ENCODE measurements around the gene CHST15.

DNA sequence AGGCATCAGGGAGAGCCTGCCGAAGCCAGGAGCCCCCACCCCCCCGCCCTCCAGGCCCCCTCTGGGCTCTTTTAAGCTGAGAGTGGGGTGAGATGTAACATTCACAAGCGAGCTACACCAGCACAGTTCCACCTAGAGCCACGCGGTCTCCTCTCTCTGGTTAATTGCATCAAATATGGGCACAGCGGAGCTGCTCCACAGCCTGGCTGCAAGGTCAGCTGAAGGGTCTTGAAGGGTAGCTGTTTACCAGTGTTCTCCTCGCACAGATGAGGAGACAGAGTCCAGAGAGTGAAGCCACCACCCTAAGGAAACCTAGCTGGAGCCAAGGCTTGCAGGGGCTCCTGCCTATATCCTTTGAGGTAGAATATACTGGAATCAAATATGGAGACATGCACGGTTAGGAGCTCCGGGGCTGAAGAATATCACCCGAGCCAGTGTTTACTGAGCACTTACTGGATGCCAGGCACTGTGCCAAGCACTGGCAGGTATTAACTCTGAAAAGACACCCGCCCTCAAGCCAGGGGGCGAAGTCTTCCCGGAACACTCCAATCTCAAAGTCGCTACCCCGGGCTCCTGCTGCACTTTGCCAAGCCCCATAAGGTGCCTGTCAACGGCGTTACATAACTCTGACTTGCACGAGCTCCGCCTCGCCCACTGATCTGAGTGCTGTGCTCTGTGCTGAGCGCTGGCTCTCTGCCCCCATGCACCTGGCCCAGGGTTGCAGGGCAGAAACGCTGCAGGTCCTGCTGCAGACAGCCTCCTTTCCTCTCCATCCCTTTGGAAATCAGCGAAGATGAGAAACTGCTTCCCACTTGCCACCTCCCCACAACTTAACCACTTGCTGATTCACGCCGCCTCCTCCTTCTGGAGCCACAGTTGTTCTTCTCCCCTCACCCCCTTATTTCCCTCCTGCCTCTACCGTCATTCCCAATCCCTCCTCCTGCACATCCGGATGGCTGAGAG is 5.4 kb downstream of the CHST15 start:
- TF ChIP-seq, protein P1, sequence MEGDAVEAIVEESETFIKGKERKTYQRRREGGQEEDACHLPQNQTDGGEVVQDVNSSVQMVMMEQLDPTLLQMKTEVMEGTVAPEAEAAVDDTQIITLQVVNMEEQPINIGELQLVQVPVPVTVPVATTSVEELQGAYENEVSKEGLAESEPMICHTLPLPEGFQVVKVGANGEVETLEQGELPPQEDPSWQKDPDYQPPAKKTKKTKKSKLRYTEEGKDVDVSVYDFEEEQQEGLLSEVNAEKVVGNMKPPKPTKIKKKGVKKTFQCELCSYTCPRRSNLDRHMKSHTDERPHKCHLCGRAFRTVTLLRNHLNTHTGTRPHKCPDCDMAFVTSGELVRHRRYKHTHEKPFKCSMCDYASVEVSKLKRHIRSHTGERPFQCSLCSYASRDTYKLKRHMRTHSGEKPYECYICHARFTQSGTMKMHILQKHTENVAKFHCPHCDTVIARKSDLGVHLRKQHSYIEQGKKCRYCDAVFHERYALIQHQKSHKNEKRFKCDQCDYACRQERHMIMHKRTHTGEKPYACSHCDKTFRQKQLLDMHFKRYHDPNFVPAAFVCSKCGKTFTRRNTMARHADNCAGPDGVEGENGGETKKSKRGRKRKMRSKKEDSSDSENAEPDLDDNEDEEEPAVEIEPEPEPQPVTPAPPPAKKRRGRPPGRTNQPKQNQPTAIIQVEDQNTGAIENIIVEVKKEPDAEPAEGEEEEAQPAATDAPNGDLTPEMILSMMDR (conservative IDR thresholded peaks at IDR 0.05; ENCODE audit: low read depth, low read length), result no peak
- TF ChIP-seq RAD21 (IDR thresholded peaks at IDR 0.05; ENCODE audit: low read length), result no peak
- TF ChIP-seq RCOR1 (IDR thresholded peaks at IDR 0.05; ENCODE audit: insufficient replicate concordance, low read length), result no peak
- no peak for TF ChIP-seq RFX5 (IDR thresholded peaks at IDR 0.05; ENCODE audit: low read depth, low read length)
- TF ChIP-seq BHLHE40 (IDR thresholded peaks at IDR 0.05; ENCODE audit: low read depth, low read length), result no peak
- no peak for TF ChIP-seq SMC3 (IDR thresholded peaks at IDR 0.05; ENCODE audit: low read depth, low read length)

Data from IMR-90 (cell line).